Activated T-helper 1 cell treated with Interleukin-2 at 50 U/mL for 16 hours (primary cell): Measurements from ENCODE around the gene MPZL2.
A peak's percentile ranks its signal among the peaks of the same experiment; 100 is the strongest.

Source experiments
- DNase-seq: peaks from one replicate; pipeline ENCODE4 v3.0.0-alpha.2; 2020; ENCODE audit warnings: low read depth

The MPZL2 gene

DNA sequence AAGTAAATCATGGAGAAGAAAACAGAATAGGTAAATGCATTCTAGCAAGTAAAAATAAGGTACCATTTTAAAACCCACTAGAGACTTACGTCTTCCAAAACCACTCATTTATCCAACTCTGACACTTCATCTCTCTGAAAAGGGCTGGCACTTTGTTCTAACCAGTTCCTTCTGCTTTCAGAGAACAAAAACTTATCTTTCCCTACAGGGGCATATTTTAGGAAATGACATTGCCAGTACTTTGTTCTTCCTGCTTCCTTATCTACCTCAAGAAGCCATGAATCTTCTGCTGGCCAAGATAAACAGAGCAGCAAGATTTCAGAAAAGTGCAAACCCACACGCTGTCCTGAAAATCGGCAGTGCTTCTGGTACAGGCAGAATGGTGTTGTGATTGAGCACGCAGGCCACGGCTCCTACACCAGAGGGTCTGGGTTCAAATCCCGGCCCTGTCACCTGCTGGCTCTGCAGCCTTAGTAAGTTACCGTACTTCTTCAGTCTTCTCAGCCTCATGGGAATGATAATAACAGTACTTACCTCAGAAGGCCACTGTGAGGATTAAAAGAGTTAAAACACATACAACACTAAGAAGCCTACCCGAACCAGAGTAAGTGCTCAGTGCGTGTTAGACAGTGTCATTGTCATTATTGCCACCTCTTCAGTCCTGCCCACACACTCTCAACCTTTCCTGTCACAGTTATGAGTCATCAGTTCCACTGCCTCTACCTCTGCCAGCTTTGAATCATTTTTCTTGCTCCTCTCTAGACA is 22.9 kb downstream of the MPZL2 start:
- peak; percentile 45 for DNase-seq

DNA sequence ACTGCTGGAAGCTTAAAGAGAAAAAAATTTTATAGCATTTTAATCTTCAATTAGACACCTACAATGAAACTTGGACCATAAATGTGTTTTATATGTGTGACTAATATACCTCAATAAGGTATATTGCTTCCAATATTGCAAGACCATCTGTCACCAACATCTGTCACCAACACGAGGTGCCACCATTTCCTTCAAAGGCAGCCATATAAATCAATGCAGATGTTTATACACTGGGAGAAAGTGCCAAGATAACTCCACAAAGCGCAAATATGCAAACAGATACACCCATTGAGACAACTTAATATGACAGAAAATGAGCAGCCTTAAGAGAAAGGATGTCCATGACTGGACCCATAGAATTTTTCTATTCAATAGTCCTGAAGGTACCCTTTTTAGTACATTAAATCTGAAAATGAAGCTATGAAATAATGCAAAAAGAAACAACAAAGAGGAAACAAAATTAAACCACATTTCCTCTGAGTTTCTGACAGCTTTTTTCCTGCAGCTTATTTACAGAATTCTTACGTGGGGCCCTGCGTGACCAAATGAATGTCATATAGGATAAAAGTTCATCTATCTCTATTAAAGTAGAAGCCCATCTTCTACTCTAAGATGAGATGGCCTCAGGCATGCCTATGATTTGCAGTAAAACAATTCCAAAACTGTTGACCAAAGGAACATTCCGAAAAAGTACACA is 24.4 kb downstream of the MPZL2 start:
- DNase-seq, result no peak

DNA sequence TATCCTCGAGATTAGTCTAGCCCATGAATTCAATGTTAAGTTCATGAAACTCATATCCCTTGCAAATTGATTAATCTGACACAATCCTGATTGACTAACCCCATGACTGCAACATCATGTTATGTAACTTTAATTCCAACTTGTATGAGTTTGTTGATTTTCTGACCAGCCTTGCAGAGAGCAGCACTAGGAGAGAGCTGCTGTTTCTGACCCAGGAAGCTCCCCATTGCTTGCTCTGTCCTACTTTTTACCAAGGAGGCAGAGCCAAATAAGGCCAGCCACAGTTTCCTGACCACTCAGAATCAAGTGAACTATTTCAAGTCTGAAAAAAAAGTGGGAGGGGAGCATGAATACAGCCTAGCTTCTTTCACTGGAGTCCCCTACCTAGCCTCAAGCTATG is 25.2 kb downstream of the MPZL2 start:
- DNase-seq, result no peak

DNA sequence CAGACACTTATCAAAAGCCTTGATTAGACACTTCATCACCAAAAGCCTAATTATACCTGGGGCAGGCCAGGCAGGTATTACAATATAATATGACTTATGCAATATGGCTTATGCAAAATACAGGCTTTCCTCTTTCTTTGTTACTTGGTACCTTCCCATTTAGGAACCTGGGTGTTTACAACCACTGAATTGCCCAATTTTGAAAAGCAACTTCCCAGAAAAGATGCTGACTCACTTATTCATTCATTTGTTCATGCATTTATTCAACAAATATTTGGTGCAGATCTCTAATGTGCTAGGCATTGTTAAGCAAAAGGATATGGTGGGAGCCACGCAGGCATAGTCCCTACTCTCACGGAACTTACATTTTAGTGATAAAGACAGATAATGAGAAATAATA is 25.7 kb downstream of the MPZL2 start:
- DNase-seq, result no peak

DNA sequence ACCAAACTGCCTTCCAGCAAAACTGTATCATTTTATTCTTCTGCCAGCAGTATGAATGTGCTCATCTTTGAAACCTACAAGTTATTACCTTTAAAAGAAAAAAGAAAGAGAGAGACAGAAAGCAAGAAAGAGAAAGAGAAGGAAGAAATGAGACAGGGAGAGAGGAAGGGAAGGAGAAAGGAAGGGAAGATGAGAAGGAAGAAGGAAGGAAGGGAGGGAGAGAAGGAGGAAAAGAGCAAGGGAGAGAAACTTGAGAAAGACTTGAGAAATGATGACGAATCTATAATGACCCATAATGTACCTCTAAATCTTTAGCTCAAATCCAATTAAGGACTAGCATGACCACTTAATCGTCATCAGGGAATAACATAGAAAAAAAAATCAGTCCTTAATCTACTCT is 27.9 kb downstream of the MPZL2 start:
- no peak for DNase-seq

DNA sequence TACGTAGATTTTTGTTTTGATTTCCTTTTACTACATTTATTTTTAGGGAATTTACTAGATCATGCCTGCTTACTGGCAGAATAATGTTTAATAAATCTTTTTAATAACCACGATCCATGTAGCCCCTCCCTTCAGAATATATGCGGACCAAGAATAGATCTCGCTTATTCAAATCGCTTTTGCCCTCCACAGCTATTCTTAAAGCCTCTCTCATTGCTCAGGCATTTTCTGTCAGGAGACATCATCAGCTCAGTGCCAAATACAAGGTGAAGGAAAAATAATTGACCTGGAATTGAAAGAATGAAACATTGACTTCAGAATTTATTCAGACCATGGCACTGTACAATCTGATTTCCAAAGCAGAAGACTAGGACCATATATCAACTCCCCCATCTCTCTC is 29.3 kb downstream of the MPZL2 start:
- no peak for DNase-seq

DNA sequence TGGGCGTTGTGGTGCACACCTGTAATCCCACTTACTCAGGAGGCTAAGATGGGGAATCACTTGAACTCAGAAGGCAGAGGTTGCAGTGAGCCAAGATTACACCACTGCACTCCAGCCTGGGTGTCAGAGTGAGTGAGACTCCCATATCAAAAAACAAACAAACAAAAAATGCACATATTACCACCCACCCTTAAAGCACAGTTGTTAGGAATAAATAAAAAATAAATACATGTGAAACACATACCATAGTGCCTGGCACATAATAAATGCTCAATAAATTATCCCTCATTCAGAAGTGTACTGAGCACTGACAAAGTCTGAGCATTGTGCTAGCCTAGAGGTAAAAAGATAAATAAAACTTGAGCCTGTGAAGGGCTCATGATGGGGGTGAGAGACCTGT is 30.2 kb downstream of the MPZL2 start:
- DNase-seq, result no peak

DNA sequence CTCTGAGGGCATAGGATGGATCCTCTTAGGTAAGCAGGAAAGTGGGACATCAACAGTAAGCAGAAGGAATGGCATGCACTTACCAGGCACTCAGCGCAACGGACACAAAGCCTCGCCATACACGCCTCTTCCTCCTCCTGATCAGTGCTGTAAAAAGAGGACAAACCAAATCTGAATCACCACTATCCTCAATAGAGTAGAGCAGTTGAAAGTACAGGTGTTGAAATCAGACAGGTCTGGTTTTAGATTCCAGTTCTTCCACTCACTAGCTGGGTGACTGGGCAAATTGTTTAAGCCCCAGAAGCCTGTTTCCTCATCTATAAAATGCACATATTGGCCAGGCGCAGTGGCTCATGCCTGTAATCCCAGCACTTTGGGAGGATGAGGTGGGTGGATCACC is 30.7 kb downstream of the MPZL2 start:
- no peak for DNase-seq

DNA sequence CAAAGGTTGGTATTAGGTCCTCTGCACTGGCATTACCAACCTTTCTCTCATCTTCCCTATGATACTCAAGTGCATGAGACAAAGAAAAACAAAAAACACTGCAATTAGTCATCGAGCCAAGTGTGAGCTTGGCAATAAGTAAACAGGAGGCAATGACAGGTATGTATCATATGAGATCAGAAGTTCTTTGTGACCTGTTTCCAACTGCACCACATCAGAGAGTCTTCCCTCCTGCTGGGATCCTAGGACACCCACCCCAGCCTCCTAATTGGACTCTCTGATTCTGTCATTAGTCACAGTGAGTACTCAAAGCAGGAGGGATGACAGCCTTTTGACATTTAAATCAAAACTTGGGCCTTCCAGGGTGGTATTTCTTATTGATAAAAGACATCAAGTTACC is 31.4 kb downstream of the MPZL2 start:
- DNase-seq, result no peak

DNA sequence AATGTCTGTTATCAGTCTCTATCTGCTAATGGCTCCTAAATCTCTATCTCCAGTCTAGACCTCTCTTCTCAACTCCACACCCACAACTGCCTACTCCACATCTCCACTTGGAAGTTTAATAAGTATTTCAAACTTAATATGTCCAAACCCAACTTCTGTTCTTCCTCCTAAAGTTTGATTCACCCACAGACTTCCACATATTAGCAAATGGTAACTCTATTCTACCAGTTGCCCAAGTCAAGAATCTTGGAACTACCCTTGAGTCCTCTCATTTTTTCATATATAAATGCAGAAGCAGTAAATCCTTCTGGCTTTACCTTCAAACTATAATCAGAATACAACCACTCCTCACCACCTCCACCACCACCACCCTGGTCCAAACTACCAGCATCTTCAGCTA is 32.6 kb downstream of the MPZL2 start:
- no peak for DNase-seq

DNA sequence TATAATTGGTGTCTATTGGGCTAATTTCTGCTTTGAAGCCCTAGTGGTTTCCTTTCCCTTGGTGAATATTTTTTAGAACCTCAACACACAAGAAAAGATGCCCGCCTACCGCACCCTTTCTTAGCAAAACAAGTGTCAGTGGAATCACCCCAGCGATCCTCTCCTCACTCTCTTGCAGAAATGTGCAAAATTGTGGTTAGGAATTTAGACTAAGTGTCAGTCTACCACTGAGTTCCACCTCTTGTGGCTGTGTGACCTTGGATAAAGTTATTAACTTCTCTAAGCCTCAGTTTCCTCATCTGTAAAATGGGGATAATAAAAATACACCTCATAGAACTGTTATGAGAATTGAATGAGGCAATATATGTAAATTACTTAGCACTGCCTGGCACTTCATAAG is 34.0 kb downstream of the MPZL2 start:
- no peak for DNase-seq

DNA sequence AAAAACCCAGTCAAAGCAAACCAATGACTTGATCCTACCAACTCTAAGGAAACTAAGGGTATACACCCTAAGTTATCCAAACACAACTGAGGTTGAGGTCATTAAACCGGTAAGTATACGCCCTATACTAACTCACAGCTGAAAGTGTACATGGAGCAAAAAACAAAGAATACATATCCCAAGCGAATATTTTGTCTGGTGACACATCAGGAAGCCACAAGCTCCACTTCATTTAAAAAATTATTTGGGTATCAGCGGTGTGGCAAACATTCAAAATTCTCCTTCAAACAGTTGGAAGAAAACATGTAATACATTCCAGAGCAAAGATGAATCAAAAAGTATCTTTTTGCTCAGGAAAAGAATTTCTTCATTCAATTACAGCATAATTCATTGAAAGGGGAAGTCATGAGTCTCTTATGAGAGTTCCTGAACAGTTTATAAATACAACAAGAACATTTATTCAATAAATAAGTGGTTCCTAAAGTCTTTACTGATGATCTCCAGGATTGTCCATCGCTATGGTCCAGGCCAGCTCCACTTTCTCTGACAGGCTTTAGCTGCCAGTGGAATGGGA is 34.7 kb downstream of the MPZL2 start:
- DNase-seq, result no peak

DNA sequence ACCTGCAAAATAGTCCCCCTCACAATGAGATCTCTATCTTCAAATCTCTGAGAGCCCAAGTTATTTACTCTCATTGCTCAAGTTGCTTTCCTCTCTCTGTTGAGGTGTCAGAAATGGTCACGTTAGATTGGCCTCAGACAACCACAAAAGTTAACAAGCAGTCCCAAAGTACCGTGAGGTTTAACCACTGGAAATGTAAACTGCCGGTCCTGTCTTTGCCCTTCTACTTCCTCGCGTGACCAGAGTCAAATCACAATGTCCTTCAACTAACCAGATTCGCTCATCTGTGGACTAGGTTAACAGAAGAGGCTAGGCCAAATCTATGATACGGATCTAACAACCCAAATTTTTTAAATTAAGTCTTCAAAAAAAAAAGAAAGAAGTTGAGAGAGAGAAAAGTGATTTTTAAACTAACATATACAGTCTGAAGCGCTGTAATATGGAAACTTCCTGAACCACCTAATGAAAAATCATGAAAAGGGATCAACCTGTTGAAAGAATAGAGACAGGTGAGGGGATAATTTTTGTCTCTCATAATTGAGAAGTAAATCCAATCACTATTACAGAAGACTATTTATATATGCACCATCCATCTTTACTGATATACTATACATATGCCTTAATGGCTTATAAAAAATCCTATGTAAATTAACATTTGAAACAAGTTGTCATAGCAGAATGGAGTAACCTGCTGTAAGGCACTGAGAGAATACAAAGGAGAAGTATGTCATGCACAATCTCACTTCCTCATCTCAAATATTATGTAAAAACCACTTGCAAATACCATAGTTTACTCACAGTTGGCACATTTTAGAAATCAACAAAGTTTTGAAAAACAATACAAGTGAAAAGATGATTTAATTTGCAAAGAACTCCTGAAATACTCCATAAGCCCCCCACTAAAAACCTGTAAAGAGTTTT is 36.0 kb downstream of the MPZL2 start:
- DNase-seq, result no peak

DNA sequence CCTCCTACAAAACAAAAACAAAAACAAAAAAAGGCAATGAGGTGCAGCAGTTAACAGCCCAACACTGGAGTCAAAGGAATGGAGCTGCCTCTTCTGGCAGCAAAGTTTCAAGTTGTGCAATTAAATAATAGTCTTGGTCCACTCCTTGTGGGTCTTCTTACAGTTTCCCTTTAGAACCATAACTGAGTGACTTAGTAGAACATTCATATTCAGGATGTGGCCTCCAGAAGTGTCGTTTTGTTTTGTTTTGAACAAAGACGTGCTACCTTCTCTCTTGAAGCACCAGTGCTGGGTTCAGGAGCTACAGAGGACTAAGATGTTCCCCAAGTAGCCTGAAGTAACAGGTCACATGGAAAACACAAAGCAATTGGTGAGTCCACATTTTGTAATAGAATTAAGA is 37.3 kb downstream of the MPZL2 start:
- DNase-seq, result no peak

DNA sequence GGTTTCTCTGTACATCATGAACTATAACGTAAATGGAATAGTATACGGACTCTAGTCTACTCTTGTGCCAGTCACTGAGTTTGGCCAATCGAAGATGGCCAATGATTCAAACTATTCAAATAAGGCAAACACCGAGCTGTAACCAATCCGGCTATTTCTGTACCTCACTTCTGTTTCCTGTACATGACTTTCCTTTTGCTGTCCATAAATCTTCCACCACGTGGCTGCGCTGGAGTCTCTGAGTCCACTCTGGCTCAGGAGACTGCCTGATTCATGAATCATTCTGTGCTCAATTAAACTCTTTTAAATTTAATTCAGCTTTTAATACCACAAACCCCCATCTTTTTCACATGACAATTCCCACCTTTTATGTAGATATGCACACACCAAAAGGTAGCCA is 37.8 kb downstream of the MPZL2 start:
- DNase-seq, result no peak

DNA sequence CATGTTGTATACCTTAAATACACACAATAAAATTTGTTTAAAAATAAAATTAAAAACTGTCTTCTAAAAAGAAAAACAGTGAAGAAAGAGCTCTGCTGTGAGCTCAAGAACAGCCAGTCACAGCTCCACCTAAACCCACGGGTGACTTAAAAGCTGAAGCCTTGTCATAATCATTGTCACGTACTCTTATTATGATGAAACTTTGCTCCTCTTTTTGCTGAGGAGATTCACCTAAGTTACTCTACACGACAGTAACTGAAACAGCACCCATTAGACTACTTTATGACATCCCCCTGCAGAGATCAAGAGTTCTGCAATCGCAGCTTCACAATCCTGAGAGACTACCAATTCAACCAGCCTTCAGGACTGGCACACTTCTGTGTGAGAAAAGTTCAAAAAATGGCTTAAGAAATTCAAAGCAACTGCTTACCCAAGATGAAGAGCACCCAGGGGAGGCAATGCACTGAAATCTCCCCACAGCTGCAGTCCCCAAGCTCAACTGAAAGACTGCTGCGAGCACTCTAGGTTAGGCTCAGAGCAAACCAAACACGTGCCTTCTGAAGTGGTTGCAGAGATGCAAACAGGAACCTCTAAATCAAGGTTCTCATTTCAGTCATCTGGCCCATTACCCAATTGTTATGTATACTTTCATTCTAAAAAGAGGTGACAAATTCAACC is 39.4 kb downstream of the MPZL2 start, which contains the start of gene JAML:
TSS of gene JAML (minus strand) at position 501 of the 678 bp plus-strand sequence. CDS start 10,145 bp downstream, outside the sequence.
- peak; percentile 46 for DNase-seq

DNA sequence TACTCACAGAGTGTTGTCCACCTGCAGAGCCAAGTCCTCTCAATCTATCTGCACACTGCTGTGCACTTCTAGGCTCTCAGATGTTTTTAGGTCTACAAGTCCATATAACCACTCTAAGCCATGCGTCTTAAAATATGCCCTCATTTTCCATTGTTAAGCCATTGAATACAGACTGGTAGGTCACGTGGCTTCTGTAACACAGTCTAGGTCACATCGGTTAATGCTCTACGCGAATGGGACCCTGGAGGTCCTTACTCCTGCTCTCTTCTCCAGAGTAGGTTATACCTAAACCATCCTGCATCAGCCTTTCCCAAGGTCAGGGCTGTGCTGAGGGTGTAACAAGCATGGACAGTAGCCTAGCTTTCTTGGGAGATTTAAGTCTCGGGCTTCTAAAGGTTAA is 40.1 kb downstream of the MPZL2 start:
- no peak for DNase-seq

DNA sequence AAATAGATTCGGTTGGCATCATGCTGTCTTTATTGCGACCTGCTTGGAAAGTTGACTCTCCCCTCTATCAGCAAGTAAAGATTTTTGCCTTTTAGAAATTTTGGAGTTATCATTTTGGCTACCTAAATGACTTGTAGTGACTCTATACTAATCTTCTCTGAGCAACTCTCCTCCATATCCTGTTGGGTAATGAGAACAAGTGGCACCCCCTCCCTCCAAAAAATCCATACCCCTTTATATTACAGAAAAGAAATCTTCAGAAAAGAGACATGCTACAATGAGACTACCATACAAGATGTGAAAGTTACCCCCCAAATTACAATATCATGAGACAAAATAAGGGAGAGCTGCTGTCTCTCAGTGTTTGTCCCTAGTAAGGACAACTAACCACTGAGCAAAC is 40.5 kb downstream of the MPZL2 start:
- DNase-seq, result no peak

DNA sequence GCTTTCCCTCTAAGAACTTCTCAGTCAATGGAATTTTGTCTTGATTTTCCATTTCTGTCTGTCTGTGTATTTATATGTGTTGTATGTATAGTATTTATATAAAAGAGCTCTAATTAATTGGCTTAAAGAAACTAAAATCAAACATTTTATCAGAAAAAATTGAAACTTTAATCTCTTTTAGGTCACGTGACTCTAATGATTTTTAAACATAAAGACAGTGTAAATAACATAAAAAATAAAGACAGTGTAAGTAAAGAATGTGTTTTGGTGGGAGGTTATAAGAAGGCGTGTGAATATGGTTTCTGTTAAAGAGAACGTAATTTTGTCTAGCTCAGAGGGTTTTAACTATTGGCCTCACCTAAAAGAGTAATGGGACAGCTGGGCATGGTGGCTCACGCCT is 41.7 kb downstream of the MPZL2 start:
- no peak for DNase-seq

DNA sequence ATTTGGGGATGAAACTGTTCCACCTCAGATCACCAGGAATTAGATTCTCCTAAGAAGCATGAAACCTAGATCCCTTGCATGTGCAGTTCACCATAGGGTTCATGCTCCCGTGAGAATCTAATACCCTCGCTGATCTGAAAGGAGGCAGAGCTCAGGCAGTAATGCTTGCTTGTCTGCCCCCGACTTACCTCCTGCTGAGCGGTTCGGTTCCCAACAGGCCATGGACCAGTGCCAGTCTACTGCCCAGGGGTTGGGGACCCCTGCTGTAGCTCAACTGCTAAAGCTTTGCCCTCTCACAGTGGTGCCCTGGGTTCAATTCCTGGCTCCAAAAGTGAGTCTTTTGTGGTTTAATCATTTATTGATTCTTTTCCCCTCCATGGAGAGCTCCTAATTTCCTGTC is 42.7 kb downstream of the MPZL2 start:
- no peak for DNase-seq

DNA sequence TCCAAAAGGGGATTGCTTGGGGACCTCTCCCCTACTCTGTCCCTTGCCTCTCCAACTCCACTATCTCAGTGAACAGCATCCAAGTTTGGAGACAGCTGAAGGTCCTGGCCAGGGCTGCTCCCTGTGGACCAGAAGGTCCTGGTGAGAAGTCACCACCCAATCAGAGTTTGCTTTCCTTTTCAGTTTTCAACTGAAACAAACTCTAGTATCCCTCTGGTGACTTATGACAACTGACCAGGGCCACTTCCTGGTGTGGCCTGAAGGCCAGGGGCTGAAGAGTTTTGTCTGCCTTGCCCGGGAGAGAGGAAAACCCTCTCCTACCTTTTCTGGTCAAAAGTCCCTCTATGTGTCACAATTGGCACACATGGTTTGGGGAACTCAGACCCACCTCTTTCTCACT is 44.4 kb downstream of the MPZL2 start:
- no peak for DNase-seq

DNA sequence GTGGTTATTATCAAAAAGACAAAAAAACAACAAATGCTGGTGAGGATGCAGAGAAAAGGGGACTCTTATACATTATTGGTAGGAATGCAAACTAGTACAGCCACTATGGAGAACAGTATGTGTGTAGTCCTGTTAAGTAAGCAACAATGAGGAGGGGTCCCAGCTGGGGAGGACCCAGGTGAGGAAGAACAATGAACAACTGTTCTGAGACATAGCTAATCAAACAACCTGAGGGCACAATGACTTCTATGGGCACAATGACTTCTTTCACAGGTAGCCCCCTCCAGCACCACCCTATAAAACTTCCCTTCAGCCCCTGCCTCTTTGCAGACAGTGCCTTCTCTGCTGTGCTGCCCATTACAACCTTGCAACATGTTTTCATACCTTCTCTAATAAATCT is 44.9 kb downstream of the MPZL2 start:
- no peak for DNase-seq
